Left kidney (tissue), 2 donors: Measurements from ENCODE around the gene RPS18. TPM values are rescaled to one million over a fixed set of nuclear protein-coding genes. Genes with fewer than 3 reads are reported as not detected.

ENCODE experiments used
- DNase-seq: peaks from one replicate; pipeline ENCODE4 v3.0.0-alpha.2; 2013
- polyA plus RNA-seq: library from polyadenylated mRNA; unstranded; fragments of 120-200 nt; gene quantifications from one replicate; pipeline ENCODE4 v1.2.1, GENCODE V29; 2013; ENCODE audit not compliant: insufficient read length

The RPS18 gene
- polyA plus RNA-seq, 1 donor: 2,698 TPM

GRCh38 chr6:33286946-33287914 lies 15.4 kb downstream of the RPS18 start:
- no peak for DNase-seq

GRCh38 chr6:33288141-33288920 lies 16.5 kb downstream of the RPS18 start:
- no peak for DNase-seq

- DNase-seq: peak; percentile 94
These were observed 17.3 kb downstream of the RPS18 start, which contains the start of the genes PFDN6 and WDR46 for GRCh38 chr6:33288921-33289783. Gene PFDN6, plus strand, starts transcription at chr6:33289601. Its CDS starts 256 bp downstream, at chr6:33289857. Gene WDR46, minus strand, starts transcription at chr6:33289239. Its CDS starts 69 bp downstream, at chr6:33289170.

GRCh38 chr6:33289784-33290315 lies 18.0 kb downstream of the RPS18 start:
- no peak for DNase-seq

- DNase-seq: no peak
These were observed 18.6 kb downstream of the RPS18 start for GRCh38 chr6:33290459-33290858.

- no peak for DNase-seq
These were observed 21.3 kb downstream of the RPS18 start for GRCh38 chr6:33292996-33293682.

GRCh38 chr6:33294086-33294823 lies 22.4 kb downstream of the RPS18 start:
- DNase-seq: no peak

- DNase-seq: no peak
These were observed 23.9 kb downstream of the RPS18 start for GRCh38 chr6:33295621-33296369.

- no peak for DNase-seq
These were observed 25.0 kb downstream of the RPS18 start for GRCh38 chr6:33296797-33297405.

GRCh38 chr6:33297406-33297955 lies 25.6 kb downstream of the RPS18 start:
- no peak for DNase-seq

GRCh38 chr6:33297956-33298772 lies 26.3 kb downstream of the RPS18 start:
- peak; percentile 55 for DNase-seq

GRCh38 chr6:33298773-33299236 lies 26.9 kb downstream of the RPS18 start, which contains the start of gene RGL2:
Gene RGL2, minus strand, starts transcription at chr6:33298942. Its CDS starts 332 bp downstream, at chr6:33298610.
- peak; percentile 62 for DNase-seq

- peak; percentile 93 for DNase-seq
These were observed 27.5 kb downstream of the RPS18 start for GRCh38 chr6:33299237-33299944.

GRCh38 chr6:33301877-33302276 lies 30.0 kb downstream of the RPS18 start:
- DNase-seq: no peak

- DNase-seq: no peak
These were observed 32.3 kb downstream of the RPS18 start for GRCh38 chr6:33304216-33304615.

- no peak for DNase-seq
These were observed 33.2 kb downstream of the RPS18 start for GRCh38 chr6:33305052-33305451.

- no peak for DNase-seq
These were observed 34.5 kb downstream of the RPS18 start for GRCh38 chr6:33306356-33306755.
